HepG2 (cell line): ENCODE data around the gene CHMP5. TPM values are rescaled to one million over a fixed set of nuclear protein-coding genes. Genes with fewer than 3 reads are reported as not detected.

ENCODE experiments used
- AKAP8 ChIP-seq: sonication (generic); formaldehyde crosslinking; IDR thresholded peaks from 2 replicates; pipeline ENCODE4 v1.5.1; 2020; ENCODE audit warnings: mild to moderate bottlenecking, missing genetic modification reagents
- ARNT2 ChIP-seq: sonication (generic); formaldehyde crosslinking; IDR thresholded peaks from 2 replicates; pipeline ENCODE4 v1.8.0; 2022; ENCODE audit warnings: mild to moderate bottlenecking, low read depth, missing genetic modification reagents, moderate library complexity
- ATF7 ChIP-seq, 2 experiments: fragments of 450-650 bp in 1 of 2; sonication (generic) in 1 of 2; formaldehyde crosslinking in 1 of 2; IDR thresholded peaks; 2 replicates each; pipeline versions ENCODE4 v1.4.0 to v1.6.1; 2016 to 2020; ENCODE audit warnings: antibody characterized with exemption in 1 of 2, mild to moderate bottlenecking in 1 of 2, missing genetic modification reagents in 1 of 2
- GTF2F1 ChIP-seq: fragments of 150-350 bp; IDR thresholded peaks from 2 replicates; pipeline ENCODE4 v1.6.1; 2014; ENCODE audit warnings: low read length
- KLF13 ChIP-seq: sonication (generic); formaldehyde crosslinking; IDR thresholded peaks from 2 replicates; pipeline ENCODE4 v1.4.0; 2020; ENCODE audit warnings: mild to moderate bottlenecking, missing genetic modification reagents
- MATR3 ChIP-seq: sonication (generic); formaldehyde crosslinking; IDR thresholded peaks from 2 replicates; pipeline ENCODE4 v1.4.0; 2020; ENCODE audit warnings: missing genetic modification reagents
- MBD4 ChIP-seq: IDR thresholded peaks from 2 replicates; pipeline ENCODE4 v1.6.1; 2012; ENCODE audit warnings: low read length, inconsistent platforms, borderline replicate concordance
- PAWR ChIP-seq: sonication (generic); formaldehyde crosslinking; IDR thresholded peaks from 2 replicates; pipeline ENCODE4 v1.4.0; 2020; ENCODE audit warnings: missing genetic modification reagents, mild to moderate bottlenecking, borderline replicate concordance
- PTBP1 ChIP-seq: fragments of 200-400 bp; formaldehyde crosslinking; IDR thresholded peaks from 2 replicates; pipeline ENCODE4 v1.6.1; 2018; ENCODE audit warnings: low read length, low read depth; ENCODE audit not compliant: poor library complexity, severe bottlenecking
- RFX3 ChIP-seq: IDR thresholded peaks from 2 replicates; pipeline ENCODE4 v1.6.1; 2016; ENCODE audit warnings: missing biosample characterization, missing genetic modification reagents
- RXRA ChIP-seq: sonication (generic); formaldehyde crosslinking; IDR thresholded peaks from 2 replicates; pipeline ENCODE4 v1.5.1; 2020; ENCODE audit warnings: missing genetic modification reagents
- STAG1 ChIP-seq: sonication (generic); formaldehyde crosslinking; IDR thresholded peaks from 2 replicates; pipeline ENCODE4 v1.4.0; 2020; ENCODE audit warnings: missing genetic modification reagents
- SYNCRIP ChIP-seq: fragments of 200-400 bp; formaldehyde crosslinking; IDR thresholded peaks from 2 replicates; pipeline ENCODE4 v1.6.1; 2018; ENCODE audit warnings: mild to moderate bottlenecking, low read depth, low read length; ENCODE audit not compliant: insufficient read depth
- TARDBP ChIP-seq: sonication (generic); formaldehyde crosslinking; IDR thresholded peaks from 2 replicates; pipeline ENCODE4 v1.8.0; 2022; ENCODE audit warnings: mild to moderate bottlenecking, missing genetic modification reagents
- ZNF572 ChIP-seq: sonication (generic); formaldehyde crosslinking; IDR thresholded peaks from 2 replicates; pipeline ENCODE4 v1.5.1; 2020; ENCODE audit warnings: mild to moderate bottlenecking, missing genetic modification reagents
- ZNF598 ChIP-seq: sonication (generic); formaldehyde crosslinking; IDR thresholded peaks from 2 replicates; pipeline ENCODE4 v1.5.1; 2020; ENCODE audit warnings: mild to moderate bottlenecking, missing genetic modification reagents, borderline replicate concordance
- ZNF646 ChIP-seq: sonication (generic); formaldehyde crosslinking; IDR thresholded peaks from 2 replicates; pipeline ENCODE4 v1.9.0; 2021; ENCODE audit warnings: mild to moderate bottlenecking, missing genetic modification reagents
- ZNF7 ChIP-seq: IDR thresholded peaks from 2 replicates; pipeline ENCODE4 v1.6.1; 2016; ENCODE audit warnings: missing biosample characterization, missing genetic modification reagents
- ZNF768 ChIP-seq: sonication (generic); formaldehyde crosslinking; IDR thresholded peaks from 2 replicates; pipeline ENCODE4 v1.4.0; 2020; ENCODE audit warnings: missing genetic modification reagents
- ZSCAN12 ChIP-seq: sonication (generic); formaldehyde crosslinking; IDR thresholded peaks from 2 replicates; pipeline ENCODE4 v1.9.0; 2021; ENCODE audit warnings: mild to moderate bottlenecking, missing genetic modification reagents
- polyA plus RNA-seq, 8 experiments: library from polyadenylated mRNA; depleted of rRNA in 3 of 8; stranded (reverse) in 7 of 8; unstranded in 1 of 8; fragments of >200 nt; fragmentation: Illumina TruSeq in 4 of 8; extraction: Trizol in 4 of 8; gene quantifications; 2 replicates each; pipeline versions ENCODE4 v1.2.1 to v1.2.3, GENCODE V29; 2011 to 2016; ENCODE audit warnings: low read depth in 4 of 8, missing spikeins in 1 of 8, mixed read lengths in 1 of 8; ENCODE audit not compliant: insufficient read depth in 1 of 8
- total RNA-seq, 5 experiments: library from RNA; depleted of rRNA; stranded (reverse); fragments of >200 nt; fragmentation: Illumina TruSeq; extraction: Trizol; gene quantifications; 2 replicates each; pipeline ENCODE4 v1.2.3, GENCODE V29; 2016; ENCODE audit warnings: low read depth in 1 of 5
- TF ChIP-seq, protein P1 (sequence below): sonication (generic); formaldehyde crosslinking; IDR thresholded peaks from 2 replicates; pipeline ENCODE4 v1.5.0; 2020; ENCODE audit warnings: mild to moderate bottlenecking, missing genetic modification reagents, borderline replicate concordance

CHMP5 gene
- total and polyA plus RNA-seq, 2 of the 13 experiments (the other 11 are each of a cell fraction or from before 2014, with no cell fraction given): 46.0 to 57.3 TPM

- TF ChIP-seq, protein P1, sequence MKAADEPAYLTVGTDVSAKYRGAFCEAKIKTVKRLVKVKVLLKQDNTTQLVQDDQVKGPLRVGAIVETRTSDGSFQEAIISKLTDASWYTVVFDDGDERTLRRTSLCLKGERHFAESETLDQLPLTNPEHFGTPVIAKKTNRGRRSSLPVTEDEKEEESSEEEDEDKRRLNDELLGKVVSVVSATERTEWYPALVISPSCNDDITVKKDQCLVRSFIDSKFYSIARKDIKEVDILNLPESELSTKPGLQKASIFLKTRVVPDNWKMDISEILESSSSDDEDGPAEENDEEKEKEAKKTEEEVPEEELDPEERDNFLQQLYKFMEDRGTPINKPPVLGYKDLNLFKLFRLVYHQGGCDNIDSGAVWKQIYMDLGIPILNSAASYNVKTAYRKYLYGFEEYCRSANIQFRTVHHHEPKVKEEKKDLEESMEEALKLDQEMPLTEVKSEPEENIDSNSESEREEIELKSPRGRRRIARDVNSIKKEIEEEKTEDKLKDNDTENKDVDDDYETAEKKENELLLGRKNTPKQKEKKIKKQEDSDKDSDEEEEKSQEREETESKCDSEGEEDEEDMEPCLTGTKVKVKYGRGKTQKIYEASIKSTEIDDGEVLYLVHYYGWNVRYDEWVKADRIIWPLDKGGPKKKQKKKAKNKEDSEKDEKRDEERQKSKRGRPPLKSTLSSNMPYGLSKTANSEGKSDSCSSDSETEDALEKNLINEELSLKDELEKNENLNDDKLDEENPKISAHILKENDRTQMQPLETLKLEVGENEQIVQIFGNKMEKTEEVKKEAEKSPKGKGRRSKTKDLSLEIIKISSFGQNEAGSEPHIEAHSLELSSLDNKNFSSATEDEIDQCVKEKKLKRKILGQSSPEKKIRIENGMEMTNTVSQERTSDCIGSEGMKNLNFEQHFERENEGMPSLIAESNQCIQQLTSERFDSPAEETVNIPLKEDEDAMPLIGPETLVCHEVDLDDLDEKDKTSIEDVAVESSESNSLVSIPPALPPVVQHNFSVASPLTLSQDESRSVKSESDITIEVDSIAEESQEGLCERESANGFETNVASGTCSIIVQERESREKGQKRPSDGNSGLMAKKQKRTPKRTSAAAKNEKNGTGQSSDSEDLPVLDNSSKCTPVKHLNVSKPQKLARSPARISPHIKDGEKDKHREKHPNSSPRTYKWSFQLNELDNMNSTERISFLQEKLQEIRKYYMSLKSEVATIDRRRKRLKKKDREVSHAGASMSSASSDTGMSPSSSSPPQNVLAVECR: peak; percentile 80
- TF ChIP-seq ZSCAN12 (CRISPR knock-in tag) (no peak), KLF13 (no peak), MBD4 (no peak), SYNCRIP (no peak), ZNF7 (CRISPR knock-in tag) (no peak), ZNF572 (no peak), MATR3 (CRISPR knock-in tag) (no peak), STAG1 (CRISPR knock-in tag) (no peak), PAWR (CRISPR knock-in tag) (no peak), AKAP8 (CRISPR knock-in tag) (no peak), PTBP1 (no peak), ARNT2 (peak; percentile 67; the same call in 1 of the 2 replicates), ZNF598 (CRISPR knock-in tag) (no peak), RXRA (no peak), ZNF768 (no peak), GTF2F1 (no peak), RFX3 (CRISPR knock-in tag) (no peak), ZNF646 (CRISPR knock-in tag) (no peak), TARDBP (0 out of 2 replicates have a peak, but pooled peaks have one; percentile 12), ATF7 (IDR thresholded peaks at IDR 0.05) (no peak), ATF7 (CRISPR knock-in tag; IDR thresholded peaks at IDR 0.05) (no peak)
Measured at GRCh38 chr9:33264473-33265177, at the start of gene CHMP5, which contains the start of gene BAG1 (continued).
